ENCODE measurements around the gene RECQL5.

GRCh38 chr17:75603123-75603522 is 63.8 kb downstream of the RECQL5 start:
- TF ChIP-seq CTCF (IDR thresholded peaks at IDR 0.05): no peak
- no peak for TF ChIP-seq ZFX (IDR thresholded peaks at IDR 0.05; ENCODE audit: borderline replicate concordance)
